ENCODE data around the gene PLA2G4E. TPM values are rescaled to one million over a fixed set of nuclear protein-coding genes. Genes with fewer than 3 reads are reported as not detected.

Gene PLA2G4E
- total RNA-seq, 1 experiment from 2014 or later = 1.8 TPM

- DNase-seq = no peak
- Mint-ChIP-seq H3K4me3 (ENCODE audit: unreplicated experiment) (no peak overlapping the region), H3K4me1 (ENCODE audit: low read depth, unreplicated experiment) (peaks cover 24% of the 10 kb centered on the region), H3K27me3 (ENCODE audit: insufficient read depth, unreplicated experiment) (no peaks in the 10 kb centered on the region), H3K9me3 (ENCODE audit: unreplicated experiment) (no peaks in the 10 kb centered on the region), H3K27ac (ENCODE audit: unreplicated experiment) (peak overlapping the region; percentile 88), H3K36me3 (ENCODE audit: insufficient read depth, unreplicated experiment) (no peaks in the 10 kb centered on the region)
- POLR2A ChIA-PET = no interaction called here
- no peak for TF ChIP-seq CTCF (IDR thresholded peaks at IDR 0.05; ENCODE audit: insufficient read depth in 1 of 2, low read depth in 1 of 2, low read length in 1 of 2, severe bottlenecking in 1 of 2, unreplicated experiment in 1 of 2)
- H3K4me1 ChIP-seq = peaks cover 46% of the 10 kb centered on the region
- intact Hi-C loops (cut with micrococcal nuclease; ENCODE audit: unreplicated experiment) = no loop called here
- no TSS peak for BruUV-seq (replicated peaks)
- no peaks in the 10 kb centered on the region for H3K36me3 ChIP-seq (ENCODE audit: control insufficient read depth, insufficient read depth, low read length)
- no peak overlapping the region for H3K4me3 ChIP-seq (ENCODE audit: low read depth, low read length)
- H3K27me3 ChIP-seq (replicated peaks; ENCODE audit: control insufficient read depth, insufficient read depth, low read length) = no peaks in the 10 kb centered on the region
- CTCF ChIA-PET = no interaction called here
- no peaks in the 10 kb centered on the region for H3K9me3 ChIP-seq
These were observed 42.3 kb downstream of the PLA2G4E start for GRCh38 chr15:41978534-41978933.

- POLR2A ChIA-PET = no interaction called here
- DNase-seq = no peak
- no peak overlapping the region for H3K4me3 Mint-ChIP-seq (ENCODE audit: unreplicated experiment)
- peaks cover 51% of the 10 kb centered on the region for H3K4me1 ChIP-seq
- TF ChIP-seq CTCF (IDR thresholded peaks at IDR 0.05; ENCODE audit: insufficient read depth in 1 of 2, low read depth in 1 of 2, low read length in 1 of 2, severe bottlenecking in 1 of 2, unreplicated experiment in 1 of 2) = no peak
- no peak overlapping the region for H3K27ac Mint-ChIP-seq (ENCODE audit: unreplicated experiment)
- no peaks in the 10 kb centered on the region for H3K9me3 ChIP-seq
- H3K27me3 ChIP-seq (replicated peaks; ENCODE audit: control insufficient read depth, insufficient read depth, low read length) = no peaks in the 10 kb centered on the region
- CTCF ChIA-PET = interaction anchor here (0.6 kb wide), 1 partner anchor 60 kb away, joined by 7 read pairs; no protein-coding TSS in a partner anchor
- H3K4me3 ChIP-seq (ENCODE audit: low read depth, low read length) = no peak overlapping the region
- H3K9me3 Mint-ChIP-seq (ENCODE audit: unreplicated experiment) = no peaks in the 10 kb centered on the region
- intact Hi-C loops (cut with micrococcal nuclease; ENCODE audit: unreplicated experiment) = no loop called here
- BruUV-seq (replicated peaks) = no TSS peak
- H3K27me3 Mint-ChIP-seq (ENCODE audit: insufficient read depth, unreplicated experiment) = no peaks in the 10 kb centered on the region
- H3K36me3 ChIP-seq (ENCODE audit: control insufficient read depth, insufficient read depth, low read length) = no peaks in the 10 kb centered on the region
- H3K36me3 Mint-ChIP-seq (ENCODE audit: insufficient read depth, unreplicated experiment) = peaks cover under 1% of the 10 kb centered on the region
- peaks cover 24% of the 10 kb centered on the region for H3K4me1 Mint-ChIP-seq (ENCODE audit: low read depth, unreplicated experiment)
These were observed 43.0 kb downstream of the PLA2G4E start for GRCh38 chr15:41977757-41978383.

GRCh38 chr15:41975669-41976068 lies 45.2 kb downstream of the PLA2G4E start:
- H3K4me3 ChIP-seq (ENCODE audit: low read depth, low read length) = no peak overlapping the region
- intact Hi-C loops (cut with micrococcal nuclease; ENCODE audit: unreplicated experiment) = no loop called here
- peaks cover 8% of the 10 kb centered on the region for H3K36me3 Mint-ChIP-seq (ENCODE audit: insufficient read depth, unreplicated experiment)
- TF ChIP-seq CTCF (IDR thresholded peaks at IDR 0.05; ENCODE audit: insufficient read depth in 1 of 2, low read depth in 1 of 2, low read length in 1 of 2, severe bottlenecking in 1 of 2, unreplicated experiment in 1 of 2) = no peak
- BruUV-seq (replicated peaks) = no TSS peak
- H3K4me1 ChIP-seq = peaks cover 37% of the 10 kb centered on the region
- ChIA-PET POLR2A (no interaction called here), CTCF (no interaction called here)
- no peaks in the 10 kb centered on the region for H3K9me3 Mint-ChIP-seq (ENCODE audit: unreplicated experiment)
- H3K27me3 Mint-ChIP-seq (ENCODE audit: insufficient read depth, unreplicated experiment) = no peaks in the 10 kb centered on the region
- H3K36me3 ChIP-seq (ENCODE audit: control insufficient read depth, insufficient read depth, low read length) = no peaks in the 10 kb centered on the region
- no peaks in the 10 kb centered on the region for H3K9me3 ChIP-seq
- H3K4me3 Mint-ChIP-seq (ENCODE audit: unreplicated experiment) = no peak overlapping the region
- no peaks in the 10 kb centered on the region for H3K27me3 ChIP-seq (replicated peaks; ENCODE audit: control insufficient read depth, insufficient read depth, low read length)
- peaks cover 12% of the 10 kb centered on the region for H3K4me1 Mint-ChIP-seq (ENCODE audit: low read depth, unreplicated experiment)
- no peak for DNase-seq
- H3K27ac Mint-ChIP-seq (ENCODE audit: unreplicated experiment) = no peak overlapping the region

All from Caco-2 (cell line).